CD4-positive, alpha-beta T cell treated with Interleukin-21 for 1 hour (primary cell): ENCODE results near the gene MDH2.
"Not testable (repeated sequence)": the region's sequence is repeated elsewhere in the genome, so short reads cannot be mapped to it uniquely, and the experiment has no call there.

ENCODE experiments used
- DNase-seq: peaks from one replicate; pipeline ENCODE4 v3.0.0-alpha.2; 2020

Gene MDH2, protein sequence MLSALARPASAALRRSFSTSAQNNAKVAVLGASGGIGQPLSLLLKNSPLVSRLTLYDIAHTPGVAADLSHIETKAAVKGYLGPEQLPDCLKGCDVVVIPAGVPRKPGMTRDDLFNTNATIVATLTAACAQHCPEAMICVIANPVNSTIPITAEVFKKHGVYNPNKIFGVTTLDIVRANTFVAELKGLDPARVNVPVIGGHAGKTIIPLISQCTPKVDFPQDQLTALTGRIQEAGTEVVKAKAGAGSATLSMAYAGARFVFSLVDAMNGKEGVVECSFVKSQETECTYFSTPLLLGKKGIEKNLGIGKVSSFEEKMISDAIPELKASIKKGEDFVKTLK

DNA sequence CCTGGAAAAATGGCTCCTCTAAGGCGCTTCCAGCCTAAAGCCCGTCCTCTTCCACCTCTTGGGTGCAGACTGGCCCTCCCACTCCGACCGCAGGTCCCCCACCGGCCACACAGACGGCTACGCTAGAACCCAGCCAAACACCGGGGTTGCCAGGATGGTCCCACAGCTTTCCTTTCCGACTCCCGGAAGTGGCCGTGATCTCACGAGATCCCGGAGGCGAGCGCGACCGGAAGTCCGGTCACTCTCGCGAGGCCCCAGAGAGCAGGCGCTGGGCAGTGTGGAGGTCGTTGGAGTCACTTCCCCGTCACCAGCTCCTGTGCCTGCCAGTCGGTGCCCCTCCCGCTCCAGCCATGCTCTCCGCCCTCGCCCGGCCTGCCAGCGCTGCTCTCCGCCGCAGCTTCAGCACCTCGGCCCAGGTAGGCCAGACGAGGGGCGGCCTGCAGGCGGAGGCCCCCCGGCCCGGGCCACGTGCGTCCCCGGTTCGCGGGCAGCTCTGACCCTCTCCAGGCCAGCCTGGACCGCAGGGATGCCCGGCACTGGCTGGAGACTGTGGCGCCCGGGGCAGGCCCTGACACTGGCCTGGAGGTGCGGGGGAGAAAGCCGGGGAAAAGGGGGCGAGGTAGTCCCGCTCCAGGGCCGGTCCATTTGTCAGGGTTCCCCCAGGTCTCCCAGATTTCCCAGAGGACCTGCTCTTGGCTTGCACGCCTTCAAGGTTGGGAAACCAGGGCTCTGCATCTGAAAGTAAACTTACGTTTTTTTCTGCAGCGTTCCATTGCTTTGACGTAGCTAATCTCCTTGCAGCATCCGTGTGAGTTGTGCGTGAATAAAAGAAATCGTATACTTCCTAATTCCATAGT, at the start of gene MDH2, which contains the start of gene STYXL1:
Gene MDH2, plus strand, starts transcription at position 296 of the 857 bp plus-strand sequence. Its CDS starts 55 bp downstream, at position 351.
Gene STYXL1, minus strand, starts transcription at position 190 of the 857 bp plus-strand sequence. CDS start 17,477 bp downstream, outside the sequence.
- peak; percentile 92 for DNase-seq

DNA sequence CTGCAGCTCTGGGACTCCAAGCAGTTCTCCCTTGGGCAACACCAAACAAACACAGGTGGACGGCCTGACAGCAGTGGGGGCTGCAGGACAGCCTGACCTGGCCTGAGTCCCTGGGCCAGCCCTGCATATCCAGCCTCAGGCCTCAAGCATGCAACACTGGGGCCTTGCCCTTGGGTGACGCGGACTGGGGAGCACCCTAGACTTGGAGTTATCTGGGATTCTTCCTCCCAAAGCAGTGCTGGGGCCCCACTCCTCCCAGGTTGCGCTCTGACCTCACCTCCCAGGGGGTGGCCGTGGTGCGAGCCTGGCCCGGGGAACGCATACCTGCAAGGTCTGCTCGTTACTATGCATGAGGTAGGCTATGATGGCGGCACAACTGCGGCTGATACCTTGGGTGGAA, 47.3 kb upstream of the MDH2 start:
- no peak for DNase-seq

DNA sequence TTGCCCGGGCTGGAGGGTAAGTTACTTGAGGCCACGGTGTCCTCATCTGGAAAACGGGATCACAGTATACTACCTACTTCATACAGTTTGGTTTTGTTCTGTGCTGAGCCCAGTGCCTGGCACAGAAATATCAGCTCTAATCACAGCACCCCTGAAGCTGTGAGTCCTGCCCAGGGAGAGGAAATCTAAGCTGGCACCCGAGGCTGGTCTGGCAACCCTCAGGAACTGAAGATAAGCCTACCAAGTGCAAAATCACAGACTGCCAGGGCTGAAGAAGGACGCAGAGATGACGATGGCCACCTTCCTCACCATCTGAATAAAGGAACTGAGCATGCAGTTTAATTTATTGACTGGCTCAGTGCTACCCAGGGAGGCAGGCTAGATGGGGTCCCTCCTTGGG, 45.8 kb upstream of the MDH2 start:
- DNase-seq, result no peak

DNA sequence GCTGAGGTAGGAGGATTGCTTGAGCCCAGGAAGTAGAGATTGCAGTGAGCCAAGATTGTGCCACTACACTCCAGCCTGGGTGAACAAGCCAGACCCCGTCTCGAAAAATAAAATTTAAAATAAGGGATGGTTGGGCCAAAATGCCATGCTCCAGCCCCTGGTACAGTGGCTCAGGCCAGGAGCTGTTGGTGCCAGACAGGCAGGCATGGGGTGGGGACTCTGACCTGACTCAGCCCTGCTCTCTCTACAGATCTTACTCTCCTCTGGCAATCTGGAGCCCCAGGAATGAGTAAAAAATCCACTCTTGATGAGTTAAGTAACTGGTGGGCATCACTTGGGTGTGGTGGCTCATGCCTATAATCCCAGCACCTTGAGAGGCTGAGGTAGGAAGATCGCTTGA, 45.1 kb upstream of the MDH2 start:
- DNase-seq, result no peak

DNA sequence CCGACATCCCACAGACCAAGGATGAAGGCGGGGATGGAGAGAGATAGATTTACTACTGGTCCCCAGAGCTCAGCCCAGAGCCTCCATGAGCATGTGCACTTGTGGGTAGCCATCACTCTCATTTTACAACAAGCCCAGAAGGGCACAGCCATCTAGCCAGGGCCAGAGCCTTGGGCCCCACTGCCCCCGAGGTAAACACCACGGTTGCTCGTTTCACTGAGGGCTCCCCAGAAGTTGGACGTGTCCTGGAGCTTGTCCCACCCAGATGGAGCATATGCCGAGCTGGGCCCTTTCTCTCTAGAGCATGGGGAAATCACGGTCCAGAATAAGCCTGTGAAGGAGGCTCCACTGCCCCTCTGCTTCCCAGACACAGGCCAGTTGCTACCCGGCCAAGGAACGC, 44.6 kb upstream of the MDH2 start:
- no peak for DNase-seq

DNA sequence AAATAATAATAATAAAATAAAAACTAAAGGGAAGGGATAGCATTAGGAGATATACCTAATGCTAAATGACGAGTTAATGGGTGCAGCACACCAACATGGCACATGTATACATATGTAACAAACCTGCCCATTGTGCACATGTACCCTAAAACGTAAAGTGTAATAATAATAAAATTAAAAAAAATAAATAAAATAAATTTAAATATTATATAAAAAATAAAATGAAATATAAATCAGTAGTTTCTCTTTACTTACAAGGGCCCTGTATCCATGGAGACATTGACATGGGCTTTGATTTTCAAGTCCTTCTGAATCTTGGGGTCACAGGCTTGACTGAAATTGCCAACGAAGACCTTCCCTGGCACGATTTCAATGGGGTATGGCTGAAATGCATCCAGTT, 42.9 kb upstream of the MDH2 start:
- not testable (repeated sequence) for DNase-seq

DNA sequence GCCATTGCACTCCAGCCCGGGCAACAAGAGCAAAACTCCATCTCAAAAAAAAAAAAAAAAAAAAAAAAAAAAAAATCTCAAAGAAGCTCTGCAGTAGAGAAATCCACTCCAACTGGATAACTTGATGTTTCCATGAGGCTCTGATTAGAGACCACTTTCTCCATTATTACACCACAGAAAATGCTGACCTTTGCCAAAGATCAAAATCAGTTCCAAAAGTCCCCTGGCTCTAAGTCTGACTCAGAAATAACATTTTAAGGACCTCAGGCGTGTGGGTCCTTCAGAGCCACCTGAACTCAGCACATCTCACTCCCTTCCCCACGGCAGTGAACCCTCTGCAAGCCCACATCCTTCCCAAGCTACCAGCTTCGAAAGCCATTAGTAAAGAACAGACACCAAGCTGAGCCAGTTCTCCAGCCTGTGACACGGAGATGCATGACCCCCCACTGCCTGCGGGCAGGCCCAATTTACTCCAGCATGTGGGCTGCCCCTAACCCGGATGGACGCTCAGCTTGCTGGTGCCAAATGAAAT, 39.7 kb upstream of the MDH2 start:
- peak; percentile 29 for DNase-seq

DNA sequence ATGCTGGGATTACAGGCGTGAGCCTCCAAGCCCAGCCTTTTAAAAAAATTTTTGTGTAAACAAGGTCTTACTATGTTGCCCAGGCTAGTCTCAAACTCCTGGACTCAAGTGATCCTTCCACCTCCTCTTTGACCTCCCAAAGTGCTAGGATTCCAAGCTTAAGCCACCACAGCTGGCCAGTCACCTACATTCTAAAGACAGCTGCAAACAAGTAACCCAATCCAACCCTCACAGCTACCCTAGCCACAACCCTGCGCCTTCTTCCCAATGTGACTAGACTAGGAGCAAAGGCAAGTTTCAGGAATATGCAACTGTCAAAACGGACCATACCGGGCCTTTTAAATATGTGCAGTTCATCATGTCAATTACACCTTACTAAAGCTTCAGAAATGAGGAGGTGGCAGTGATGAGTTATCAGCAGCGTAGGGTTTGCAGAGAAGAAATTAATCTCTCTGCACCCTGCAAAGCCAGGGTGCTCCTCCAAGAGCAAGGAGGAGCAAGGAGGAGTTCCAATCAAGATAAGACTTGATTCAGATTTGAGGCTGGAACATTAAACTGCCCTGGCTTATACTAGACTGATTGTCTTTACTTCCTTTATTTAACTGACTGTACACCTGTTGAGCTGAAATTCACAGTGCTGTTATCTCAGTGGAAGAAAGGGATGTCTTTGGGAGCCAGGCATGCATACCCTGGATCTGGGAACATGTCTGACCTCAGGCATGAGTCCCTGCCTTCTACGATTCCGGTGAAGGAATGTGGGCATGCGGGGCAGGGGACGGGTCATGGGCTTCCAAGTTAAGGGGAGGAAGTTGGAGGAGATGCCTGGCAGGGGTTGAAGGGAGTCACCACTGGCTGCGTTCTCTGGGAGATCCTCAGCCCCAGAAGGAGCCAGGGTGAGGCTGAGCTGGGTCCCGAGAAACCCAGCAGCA, 38.0 kb upstream of the MDH2 start:
- DNase-seq, result no peak

DNA sequence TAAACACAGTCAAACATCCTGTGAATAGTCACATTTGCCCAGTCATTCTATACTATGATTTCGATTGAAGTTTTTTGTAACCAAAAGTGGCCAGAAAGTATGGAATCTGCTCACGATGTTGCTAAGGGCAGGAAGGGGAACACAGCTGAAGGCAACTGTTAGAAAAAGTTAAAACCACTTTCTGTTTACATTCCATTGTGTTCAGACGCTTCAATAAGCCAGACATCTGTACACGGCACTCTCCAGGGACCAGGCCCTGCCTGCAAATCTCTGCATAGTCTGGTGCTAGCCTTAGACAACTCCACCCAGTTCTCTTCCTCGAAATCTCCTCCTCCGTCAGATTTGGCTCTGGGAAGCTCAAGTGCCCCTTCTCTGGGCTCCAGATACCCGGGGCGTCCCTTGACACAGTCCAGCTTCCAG, 36.5 kb upstream of the MDH2 start:
- DNase-seq, result no peak

DNA sequence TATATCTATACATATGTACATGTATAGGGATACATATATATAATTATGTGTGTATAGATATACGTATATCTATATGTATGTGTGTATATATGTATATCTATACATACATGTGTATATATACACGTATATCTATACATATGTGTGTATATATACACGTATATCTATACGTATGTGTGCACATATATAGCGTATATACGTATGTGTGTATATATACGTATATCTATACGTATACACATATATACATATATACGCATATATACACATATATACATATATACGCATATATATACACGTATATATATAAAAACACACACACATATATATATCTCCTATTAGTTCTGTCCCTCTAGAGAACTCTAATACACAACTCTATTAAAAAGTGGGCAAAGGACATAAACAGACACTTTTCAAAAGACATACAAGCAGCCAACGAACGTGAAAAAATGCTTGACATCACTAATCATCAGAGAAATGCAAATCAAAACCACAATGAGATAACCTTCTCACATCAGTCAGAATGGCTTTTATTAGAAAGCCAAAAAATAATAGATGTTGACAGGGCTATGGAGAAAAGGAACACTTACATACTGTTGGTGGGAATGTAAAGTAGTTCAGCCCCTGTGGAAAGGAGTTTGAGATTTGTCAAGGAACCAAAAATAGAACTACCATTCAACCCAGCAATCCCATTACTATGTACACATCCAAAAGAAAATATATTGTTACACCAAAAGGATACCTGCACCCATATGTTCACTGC, 31.5 kb upstream of the MDH2 start:
- DNase-seq, result no peak

DNA sequence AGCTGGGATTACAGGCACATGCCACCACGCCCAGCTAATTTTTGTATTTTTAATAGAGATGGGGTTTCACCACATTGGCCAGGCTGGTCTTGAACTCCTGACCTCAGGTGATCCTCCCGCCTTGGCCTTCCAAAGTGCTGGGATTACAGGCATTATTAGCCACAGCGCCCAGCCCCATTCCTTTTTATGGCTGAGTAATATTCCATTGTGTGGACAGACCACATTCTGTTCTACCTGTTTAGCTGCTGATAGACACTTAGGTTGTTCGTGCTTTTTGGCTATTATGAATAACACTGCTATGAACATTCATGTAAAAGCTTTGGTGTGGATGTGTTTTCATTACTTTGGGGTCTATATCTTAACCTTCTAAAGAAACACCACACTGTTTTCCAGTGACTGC, 29.4 kb upstream of the MDH2 start:
- not testable (repeated sequence) for DNase-seq

DNA sequence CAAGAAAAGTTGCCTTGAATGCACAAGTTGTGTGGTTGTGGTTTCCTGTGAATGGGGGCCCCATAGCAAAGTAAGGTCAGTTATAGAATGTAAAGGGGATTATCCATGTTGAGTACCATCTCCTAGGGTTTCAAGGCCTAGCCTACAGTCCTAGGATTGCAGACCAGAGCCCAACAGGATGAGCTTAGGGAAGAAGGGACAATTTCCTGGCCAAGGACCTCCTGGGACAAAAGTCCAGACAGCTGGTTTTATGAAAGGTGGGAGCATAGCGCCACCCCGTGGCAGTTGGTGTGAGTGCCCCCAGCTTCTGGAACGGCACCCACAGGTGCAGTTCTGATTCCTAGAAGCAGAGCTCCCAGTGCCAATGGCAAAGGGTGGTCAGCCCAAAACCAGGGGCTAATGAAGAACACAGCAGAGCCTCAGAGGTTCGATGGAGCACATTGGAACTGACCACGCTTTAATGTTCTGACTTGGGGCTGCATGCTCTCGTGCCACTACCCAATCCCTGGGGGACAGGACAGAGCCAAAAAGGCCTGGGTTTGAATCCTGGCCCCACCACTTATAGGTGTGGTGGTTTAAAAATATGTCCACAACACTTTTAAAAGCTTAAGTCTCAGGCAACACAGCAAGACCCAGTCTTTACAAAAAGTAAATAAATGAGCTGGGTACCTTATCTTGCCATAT, 27.7 kb upstream of the MDH2 start:
- DNase-seq, result peak; percentile 68

DNA sequence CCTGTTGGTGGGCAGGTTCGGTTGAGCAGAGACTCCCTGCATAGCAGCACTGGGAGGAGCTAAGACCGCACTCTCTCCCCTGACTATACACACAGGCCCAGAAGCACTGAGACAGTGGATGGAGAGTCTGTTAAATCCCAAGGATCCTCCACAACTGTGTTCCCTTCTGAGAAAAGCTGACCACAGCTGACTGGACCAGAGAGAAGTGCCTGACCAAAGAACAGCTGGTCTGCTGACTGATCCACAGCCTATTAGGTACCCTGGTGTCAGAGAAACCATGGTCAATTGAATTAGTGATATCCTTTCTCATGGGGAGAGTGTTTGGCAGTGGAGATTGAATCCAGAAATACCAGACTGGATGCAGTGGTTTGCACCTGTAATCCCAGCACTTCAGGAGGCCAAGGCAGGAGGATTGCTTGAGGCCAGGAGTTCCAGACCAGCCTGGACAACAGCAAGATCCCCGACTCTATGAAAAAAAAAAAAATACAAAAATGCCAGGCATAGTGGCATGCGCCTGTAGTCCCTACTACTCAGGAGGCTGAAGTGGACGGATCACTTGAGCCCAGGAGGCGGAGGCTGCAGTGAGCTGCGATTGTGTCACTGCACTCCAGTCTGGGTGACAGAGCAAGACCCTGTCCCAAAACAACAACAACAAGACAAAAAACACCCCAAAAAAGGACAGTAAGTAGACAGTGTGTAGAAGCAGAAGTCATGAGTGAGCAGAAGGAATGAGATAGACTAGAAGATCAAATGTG, 25.7 kb upstream of the MDH2 start:
- DNase-seq, result no peak

DNA sequence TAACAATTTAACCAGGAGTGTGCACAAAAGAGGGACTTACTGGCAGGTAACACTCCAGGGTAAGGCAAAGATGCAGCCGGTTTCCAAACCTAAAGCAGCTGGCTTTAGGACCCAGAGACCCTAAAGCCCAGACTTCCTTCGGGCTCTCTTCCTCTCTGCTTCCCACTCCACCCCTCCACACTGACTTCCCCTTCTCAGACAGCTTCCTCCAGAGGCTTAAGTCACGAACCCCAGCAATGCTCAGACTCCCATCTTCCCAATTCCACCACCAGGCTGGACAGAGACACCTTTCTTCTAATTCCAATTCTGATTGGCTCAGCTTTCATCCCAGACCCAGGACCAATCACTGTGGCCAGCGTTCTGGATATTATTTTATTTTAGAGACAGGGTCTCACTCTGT, 24.9 kb upstream of the MDH2 start:
- DNase-seq, result no peak

DNA sequence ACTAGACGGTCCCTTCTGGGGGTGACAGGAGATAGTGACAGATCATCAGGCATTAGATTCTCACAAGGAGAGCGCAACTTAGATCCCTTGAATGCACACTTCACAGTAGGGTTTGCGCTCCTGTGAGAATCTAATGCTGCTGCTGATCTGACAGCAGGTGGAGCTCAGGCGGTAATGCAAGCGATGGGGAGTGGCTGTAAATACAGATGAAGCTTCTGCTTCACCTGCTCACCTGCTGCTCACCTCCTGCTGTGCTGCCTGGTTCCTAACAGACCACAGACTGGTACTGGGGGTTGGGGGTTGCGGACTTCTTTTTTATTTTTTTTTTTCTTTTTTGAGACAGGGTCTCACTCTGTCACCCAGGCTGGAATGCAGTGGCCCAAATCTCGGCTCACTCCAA, 18.2 kb upstream of the MDH2 start:
- not testable (repeated sequence) for DNase-seq

DNA sequence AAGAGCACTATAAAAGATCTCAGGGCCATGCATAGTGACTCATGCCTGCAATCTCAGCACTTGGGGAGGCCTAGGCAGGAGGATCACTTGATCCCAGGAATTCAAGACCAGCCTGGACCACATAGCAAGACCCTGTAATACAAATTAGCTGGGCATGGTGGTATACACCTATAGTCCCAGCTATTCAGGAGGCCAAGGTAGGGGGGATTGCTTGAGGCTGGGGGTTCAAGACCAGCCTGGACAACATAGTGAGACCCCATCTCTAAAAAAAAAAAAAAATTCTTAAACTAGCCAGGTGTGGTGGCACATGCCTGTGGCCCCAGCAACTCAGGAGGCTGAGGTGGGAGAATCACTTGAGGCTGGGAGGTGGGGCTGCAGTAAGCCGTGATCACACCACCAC, 15.9 kb upstream of the MDH2 start:
- DNase-seq, result no peak

DNA sequence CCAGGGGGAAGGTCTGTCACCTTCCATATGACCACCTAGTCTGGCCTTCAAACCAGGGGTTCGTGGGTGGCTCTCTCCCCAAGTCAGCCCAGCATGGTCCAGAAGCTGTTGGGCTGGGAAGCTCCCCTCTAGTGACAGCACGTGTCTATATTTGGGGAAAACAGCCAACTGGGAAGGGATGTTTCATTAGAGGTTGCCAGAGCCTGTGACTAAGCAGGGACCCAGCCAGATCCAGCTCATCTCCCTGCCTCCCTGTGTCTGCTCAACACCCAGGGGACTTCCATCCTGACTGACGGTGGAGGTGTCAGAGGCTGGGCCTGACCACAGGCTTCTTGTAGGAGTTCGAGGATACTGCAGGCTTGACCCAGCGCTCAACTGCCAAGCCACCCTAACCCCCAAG, 10.6 kb upstream of the MDH2 start:
- no peak for DNase-seq

DNA sequence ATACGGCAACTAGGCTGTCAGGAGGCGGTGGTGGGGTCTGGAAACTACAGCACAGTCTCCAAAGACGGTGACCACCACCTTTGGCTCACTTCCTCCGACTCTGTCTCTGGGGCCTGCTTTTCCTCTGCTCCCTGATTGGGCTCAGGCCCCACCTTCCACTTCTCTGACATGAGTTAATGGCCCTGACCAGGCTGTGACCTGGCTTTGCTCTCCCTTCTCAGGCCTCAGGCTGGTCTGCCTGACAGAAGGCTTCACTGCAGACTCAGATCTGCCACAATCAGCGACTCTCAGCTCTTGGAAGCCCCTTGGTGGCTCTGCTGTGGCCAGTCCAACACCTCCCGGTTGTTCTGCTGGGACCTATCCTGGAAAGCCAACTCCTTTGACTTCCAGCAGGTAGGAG, 7.8 kb upstream of the MDH2 start:
- no peak for DNase-seq

DNA sequence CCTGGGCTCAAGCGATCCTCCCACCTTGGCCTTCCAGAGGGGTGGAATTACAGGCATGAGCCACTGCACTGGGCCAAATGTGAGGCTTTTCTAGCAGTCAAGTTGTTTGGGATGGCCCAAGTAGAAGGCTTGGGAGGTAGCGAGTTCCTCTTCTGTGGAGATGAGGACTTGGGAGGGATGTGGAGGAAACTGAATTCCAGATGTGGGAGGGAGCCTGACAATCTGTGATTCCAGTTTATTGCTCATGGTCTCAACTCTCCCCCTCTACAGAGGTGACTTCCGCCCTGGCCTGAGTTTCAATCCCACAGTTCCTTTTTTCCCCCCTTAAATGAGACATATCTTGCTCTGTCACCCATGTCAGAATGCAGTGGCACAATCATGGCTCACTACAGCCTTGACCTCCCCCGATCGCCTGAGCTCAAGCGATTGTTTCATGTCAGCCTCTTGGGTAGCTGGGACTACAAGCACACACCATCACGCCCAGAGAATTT, 3.5 kb upstream of the MDH2 start:
- DNase-seq, result no peak

DNA sequence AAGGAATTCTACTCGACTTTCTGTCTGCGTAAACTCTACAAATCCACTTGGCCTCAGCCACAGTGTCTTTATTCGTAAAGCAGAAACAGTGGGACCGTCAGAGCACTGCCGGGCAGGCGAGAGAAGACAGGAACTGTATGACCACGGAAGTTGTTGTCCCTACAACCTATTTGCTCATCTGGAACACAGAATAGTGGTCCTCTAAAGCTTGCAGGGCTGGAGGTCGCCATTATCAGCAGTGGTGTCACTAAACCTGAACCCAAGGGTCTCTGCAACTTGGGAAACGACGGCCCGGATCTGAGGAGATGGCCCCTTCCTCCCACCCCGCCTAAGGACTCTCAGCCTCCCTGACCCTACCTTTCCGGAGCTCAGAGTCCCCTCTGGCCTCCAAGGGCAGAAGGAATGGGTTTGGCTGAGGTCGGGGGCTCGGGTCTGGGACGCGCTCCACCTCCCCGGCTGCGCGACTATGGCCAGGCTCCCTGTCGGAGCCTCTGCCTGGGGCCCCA, 548 bp upstream of the MDH2 start:
- DNase-seq, result peak; percentile 20
